ENCODE results near the gene LRRC27.

The LRRC27 gene

DNA sequence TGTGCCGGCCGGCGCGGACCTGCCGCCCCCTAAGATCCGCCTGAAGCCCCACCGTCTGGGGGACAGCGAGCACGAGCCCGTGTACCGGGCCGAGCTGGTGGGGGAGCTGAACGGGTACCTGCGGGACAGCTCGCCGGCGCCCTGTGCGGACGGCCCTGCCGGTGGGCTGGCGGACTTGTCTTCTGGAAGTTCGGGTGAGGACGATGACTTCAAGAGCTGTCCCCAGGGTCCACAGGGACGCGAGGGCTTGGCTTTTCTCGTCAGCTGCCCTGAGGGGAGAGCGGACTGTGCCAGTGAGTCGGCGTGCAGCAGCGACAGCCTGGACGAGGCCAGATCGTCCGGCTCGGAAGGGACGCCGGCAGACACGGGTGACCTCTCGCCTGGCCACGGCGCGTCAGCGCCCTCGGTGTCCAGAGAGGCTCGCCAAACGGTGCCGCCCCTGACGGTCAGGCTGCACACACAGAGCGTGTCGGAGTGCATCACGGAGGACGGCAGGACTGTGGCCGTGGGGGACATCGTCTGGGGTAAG is 73.5 kb downstream of the LRRC27 start:
- DNase-seq: no peak

DNA sequence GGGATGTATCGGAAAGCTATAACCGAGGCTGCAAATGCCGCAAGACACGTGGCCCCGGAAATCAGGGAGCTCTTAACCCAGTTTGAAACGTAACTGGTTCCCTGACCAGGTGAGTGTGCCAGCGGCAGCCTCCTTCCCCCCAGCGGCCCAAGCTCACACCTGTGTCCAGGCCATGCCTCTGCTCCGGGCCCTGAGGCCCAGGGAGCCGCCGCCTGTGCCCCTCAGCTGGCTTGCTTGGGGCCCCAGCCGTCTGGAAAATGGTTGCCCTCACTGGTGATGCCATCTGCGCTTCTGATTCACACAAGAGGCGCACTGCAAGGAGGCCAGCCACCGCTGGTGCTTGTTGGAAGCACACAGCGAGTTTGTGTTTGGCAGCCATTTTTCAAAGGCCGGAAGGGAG is 74.2 kb downstream of the LRRC27 start:
- no peak for DNase-seq

- DNase-seq: no peak
These were observed 74.8 kb downstream of the LRRC27 start for GRCh38 chr10:132406750-132407149.

DNA sequence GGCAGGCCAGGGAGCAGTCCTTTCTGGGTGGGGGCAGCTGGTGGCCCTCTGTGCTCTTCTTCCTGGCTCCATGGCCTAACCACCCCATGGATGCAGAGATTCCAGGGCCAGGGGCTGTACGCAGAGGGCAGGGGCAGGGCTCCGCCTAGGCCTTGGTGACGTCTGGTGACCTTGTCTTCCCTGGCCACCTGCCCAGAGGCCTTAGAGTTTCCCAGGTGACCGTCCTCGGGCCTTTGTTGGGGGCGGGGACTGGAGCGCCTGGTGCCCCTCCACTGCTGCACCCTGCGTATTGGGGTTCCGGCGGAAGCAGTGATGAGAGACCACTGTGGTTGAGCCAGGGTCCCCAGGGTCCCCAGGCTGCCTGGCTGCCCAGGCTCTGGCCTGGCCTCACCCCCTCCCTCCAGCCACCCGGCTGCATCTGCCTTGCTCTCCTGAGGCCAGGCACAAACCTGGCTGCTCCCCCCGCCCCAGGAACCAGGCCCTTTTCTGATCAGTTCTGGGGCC is 75.3 kb downstream of the LRRC27 start:
- DNase-seq: no peak

DNA sequence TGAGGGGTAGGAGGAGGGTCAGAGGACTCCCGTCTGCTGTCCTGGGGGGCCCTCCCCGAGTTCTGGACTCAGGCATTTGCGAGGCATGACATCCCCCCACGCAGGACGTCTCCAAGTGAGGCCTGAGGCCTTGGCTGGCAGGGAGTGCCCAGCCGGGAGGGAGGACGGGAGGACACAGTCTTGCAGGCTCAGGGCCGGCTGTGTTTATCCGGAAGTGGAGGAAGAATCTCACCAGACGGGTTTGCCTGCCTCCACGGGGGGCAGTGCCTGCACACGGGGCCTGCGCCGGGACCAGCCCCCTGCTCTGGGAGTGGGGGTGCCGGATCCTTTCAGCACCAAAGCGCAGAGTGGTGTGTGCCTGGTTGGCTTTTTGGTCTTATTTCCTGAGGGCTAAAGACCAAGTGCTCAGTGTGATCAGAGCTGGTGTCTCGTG is 75.9 kb downstream of the LRRC27 start:
- peak; percentile 54 for DNase-seq

GRCh38 chr10:132408367-132408781 is 76.4 kb downstream of the LRRC27 start:
- peak; percentile 57 for DNase-seq

DNA sequence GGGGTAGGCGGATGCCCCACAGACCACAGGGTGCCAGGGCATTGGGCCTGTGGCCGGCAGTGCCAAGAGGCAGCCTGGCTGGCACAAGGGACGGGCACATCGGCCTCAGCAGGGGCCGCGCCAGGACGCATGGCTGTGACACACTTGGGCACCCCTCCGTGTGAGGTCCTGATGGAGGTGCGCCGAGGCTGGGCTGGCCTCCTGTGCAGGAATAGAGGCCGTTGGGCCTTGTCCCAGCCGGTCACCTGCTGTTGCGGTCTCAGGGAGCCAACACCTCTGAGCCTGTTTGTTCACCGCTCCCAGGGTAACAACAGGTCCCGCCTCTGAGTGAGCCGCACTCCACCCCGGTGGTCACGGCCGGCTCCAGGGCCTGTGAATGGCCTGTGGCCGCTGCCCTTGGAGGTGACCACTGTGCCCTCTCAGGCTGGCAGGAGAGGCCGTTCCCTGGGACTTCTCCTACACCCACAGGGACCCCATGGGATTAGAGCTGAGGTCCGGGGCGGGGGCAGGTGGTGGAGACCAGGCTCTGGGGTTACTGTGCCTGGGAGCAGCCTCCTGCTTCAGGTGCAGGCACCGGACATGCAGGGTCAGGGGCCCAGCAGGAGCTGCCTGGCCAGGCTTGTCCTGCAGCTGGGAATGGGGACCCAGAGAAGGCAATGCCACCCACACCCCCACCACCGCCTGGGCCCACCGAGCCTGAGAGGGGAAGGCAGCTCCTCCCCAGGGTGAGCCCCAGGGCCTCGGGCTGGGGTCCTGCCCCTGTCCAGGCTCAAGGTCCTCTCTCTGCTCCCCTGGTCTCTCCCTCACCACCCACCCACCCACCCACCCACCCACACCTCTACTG is 77.1 kb downstream of the LRRC27 start:
- no peak for DNase-seq

DNA sequence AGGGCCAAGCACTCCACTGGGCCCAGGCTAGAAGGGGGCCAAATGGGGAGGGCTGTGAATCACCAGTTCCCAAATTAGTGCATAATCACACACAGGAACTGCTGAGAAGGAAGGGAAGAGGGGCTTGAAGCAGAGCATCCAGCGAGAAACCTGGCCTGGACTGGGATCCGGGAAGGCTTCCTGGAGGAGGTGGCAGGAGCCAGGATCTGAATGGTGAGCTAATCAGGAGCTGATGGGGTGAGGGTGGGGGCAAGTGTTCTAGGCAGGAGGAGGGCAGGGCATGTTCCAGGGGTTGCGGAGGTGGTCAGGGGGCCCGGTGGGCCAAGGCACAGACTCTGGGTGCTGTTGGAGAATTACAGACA is 77.7 kb downstream of the LRRC27 start:
- DNase-seq: no peak

DNA sequence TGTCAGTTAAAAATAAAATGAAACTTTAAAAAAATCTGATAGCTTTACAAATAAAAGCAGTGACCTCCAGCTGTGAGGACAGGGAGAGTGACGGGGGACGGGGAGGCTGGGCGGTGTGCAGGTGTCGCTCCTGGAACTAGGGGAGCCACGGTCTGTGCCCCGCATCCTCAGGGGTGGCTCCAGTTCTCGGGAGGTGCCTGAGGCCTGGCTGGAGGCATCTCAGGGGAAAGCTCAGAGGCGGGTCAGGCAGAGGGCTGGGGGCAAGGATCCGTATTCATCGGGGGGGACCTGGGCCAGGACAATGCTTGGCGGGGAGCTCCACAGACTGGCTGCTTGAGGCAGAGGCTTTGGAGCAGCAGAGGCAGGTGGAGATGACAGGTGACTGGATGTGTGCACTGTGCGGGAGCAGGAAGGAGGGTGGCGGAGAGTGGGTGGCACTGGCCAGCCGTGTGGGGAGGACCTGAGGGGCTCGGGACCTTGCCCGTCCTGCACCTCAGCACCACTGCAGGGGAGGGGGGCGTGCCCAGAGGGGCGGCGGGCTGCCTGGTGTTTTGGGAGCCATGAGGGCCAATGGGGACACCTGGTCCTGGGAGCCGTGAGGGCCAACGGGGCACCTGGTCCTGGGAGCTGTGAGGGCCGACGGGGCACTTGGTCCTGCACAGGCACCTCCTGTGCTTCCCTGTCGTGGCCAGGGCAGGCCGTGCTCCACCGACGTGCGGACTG is 78.2 kb downstream of the LRRC27 start:
- DNase-seq: no peak

GRCh38 chr10:132410779-132411532 is 79.0 kb downstream of the LRRC27 start:
- DNase-seq: peak; percentile 37

DNA sequence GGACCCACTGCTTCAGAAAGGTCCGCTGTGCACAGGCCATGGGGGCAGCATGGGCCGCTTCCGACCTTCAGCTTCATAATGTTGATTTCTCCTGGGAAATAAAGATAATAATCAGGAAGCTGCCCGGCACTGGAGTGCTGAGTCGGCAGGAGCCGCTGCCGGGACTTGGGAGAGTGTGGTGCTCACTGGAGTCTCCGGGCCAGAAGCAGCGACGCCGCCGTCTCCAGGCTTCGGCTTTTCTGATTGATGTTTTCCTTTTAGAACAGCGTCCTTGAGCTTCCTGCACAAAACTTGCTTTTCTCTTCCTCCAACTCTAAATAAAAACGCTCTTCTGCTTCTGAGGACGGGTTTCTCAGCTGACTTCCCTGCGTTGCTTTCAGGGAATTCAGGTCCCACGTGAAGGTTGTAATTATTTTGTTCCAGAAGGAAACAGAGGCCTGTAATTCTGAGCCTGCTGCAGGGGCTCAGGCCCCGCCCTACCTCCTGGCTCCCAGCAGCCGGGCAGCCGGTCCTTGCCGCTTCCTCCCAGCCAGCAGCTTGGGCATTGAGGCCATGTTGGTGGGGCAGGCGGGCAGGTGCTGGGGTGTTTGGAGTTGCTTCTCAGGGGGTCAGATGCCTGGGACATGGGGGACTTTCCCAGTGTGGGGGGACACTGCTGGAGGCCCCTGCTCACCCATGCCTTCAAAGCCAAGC is 79.7 kb downstream of the LRRC27 start:
- no peak for DNase-seq

DNA sequence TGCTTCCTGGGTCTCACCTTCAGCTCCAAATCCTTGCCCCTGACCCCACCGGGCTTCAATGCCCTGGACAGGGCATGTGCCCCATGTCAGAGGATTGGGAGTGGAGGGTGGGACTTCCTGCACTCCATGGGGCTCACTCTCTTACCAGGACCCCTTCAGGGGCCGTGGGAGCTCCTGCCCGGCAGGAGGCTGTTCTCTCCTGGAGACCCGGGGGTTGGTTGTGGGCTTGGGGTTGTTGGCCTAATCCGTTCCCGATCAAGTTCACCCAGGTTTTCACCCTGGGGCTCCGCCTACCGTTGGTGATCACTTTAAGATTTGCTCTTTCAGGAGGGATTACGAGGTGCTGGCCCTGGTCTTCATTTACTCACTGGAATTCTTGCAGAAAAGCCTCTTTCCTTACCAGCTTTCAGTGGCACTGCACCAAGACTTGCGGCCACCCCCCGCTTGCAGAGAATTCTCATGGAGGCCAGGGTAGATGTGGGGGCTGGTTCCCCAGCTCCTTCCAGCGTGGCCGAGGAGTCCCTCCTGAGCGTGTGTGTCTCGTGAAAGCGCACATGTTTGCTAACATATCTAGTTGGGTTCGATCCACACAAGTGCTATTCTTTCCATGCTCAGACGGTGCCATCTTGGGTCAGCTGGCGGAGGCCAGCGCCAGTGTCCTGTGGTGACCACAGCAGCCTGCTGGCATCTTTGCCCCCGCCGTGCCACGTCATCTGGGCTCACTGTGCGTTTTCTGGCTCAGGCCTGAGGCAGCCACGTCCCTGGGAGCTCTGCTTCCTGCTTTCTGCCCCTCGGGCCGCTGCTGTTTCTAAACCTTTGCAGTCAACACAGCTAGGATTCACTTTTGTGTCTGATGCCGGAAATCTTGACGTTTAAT is 80.6 kb downstream of the LRRC27 start:
- peak; percentile 28 for DNase-seq

DNA sequence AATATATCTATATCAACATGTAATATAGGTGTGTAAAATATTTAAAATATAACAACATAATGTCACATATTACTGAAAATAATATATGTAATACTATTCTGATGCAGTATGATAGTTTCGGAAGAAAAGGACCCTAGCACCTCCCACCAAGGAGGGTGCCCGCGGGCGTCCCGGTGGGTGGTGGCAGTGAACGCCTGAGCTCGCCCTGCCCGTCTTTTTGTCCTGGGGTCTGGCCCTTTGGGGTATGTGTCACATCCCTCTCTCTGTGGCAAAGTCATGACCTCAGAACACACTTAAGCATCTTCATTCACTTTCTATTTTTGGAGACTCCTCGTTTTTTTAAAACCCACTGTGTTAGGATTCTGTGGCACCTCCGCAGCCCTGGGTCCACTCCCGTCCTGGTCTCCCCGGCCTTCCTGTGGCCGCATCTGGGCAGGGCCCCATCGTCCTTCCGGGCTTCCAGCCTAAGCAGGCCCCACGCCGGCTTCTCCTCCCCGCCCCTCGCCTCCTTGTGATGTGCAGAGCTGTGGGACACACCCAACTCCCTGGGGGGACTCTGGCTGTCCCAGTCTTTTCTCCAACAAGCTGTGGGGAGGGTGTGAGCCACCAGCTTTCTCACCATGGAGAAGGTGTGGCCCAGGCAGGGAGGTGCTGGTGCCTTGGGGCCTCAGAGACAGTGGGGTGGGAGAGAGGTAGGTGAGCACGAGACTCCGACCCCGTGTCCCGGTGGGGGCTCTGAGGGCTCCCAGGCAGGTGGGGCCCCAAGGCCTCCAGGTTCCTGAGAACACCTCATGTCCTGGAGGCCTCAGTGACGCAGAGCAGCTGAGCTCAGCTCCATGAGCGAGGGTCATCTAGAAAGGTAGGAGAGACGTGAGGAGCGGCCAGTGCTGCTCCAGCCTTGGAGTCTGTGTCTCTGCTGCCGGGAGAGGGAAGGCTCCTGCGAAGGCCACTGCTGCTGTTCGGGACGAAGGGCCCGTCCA is 81.5 kb downstream of the LRRC27 start:
- no peak for DNase-seq

GRCh38 chr10:132414402-132415016 is 82.5 kb downstream of the LRRC27 start:
- DNase-seq: no peak

GRCh38 chr10:132415255-132415654 is 83.3 kb downstream of the LRRC27 start:
- DNase-seq: no peak

- DNase-seq: no peak
These were observed 84.0 kb downstream of the LRRC27 start for GRCh38 chr10:132415956-132416355.

- DNase-seq: no peak
These were observed 84.7 kb downstream of the LRRC27 start for GRCh38 chr10:132416566-132417256.

DNA sequence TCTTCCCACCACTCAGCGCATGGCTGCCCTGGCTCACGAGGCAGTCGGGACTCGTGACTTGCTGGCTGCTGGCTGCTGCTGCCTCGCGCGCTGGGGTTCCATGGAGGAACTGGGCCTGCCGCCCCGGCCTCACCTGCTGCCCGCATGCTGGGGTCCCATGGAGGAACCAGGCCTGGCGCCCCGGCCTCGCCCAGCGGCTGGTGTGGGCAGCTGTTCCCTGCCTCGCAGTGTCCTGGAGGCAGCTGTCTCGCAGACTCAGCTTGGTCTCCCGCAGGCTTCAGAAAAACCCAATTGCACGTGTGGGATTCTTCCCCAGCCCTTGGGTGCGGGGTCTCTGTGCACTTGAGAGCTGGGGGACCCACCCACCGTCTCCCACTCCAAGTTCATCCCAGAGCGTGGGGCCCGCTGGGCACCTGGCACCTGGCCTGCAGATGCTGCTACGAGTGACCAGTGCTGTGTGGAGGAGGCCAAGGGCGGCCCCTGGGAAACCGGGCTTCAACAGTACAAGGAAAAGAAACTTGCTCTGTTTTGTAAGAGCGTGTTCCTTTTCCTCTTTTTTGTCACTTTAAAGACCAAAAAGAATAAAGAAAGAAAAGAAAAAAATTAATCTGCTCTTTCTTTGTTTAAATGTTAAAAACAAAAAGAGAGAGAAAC is 85.4 kb downstream of the LRRC27 start:
- DNase-seq: no peak

All from hematopoietic multipotent progenitor cell treated with erythropoietin and hydrocortisone succinate and interleukin-3 and kit ligand, for 6 days (in vitro differentiated cells).